LHCN-M2 (cell line): Measurements from ENCODE around the gene SRSF4. TPM values are rescaled to one million over a fixed set of nuclear protein-coding genes. Genes with fewer than 3 reads are reported as not detected.
A peak's percentile ranks its signal among the peaks of the same experiment; 100 is the strongest.

ENCODE experiments used
- DNase-seq: peaks from one replicate; pipeline ENCODE4 v3.0.0-alpha.2; 2012; ENCODE audit warnings: low read depth
- total RNA-seq: library from RNA; depleted of rRNA; stranded (reverse); fragments of >200 nt; gene quantifications from 2 replicates; pipeline ENCODE4 v1.2.3, GENCODE V29; 2014

Gene SRSF4
- total RNA-seq, 1 experiment from 2014 or later: 51.9 TPM

DNA sequence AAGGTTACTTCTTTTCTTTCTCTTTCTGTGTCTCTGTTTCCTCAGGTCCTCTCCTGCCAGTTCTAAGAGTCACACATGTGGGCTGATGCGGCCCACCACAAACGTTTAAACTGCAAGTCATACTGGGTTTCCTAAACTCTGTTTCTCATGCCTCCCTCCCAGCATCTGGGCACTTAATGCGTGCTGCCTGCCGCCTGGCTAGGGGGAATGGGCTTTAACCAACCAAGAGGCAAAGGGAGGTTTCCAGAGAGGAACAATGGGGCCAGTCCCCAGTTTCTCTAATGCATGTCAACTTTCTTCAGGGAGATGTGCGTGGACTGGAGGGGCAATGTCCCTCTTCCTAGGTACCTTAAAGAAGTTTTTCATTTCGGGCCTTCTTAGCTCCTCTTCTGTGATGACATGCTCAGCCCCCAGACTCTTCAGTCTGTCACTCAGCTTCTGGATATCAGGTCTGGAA, 19.9 kb upstream of the SRSF4 start:
- DNase-seq: no peak

DNA sequence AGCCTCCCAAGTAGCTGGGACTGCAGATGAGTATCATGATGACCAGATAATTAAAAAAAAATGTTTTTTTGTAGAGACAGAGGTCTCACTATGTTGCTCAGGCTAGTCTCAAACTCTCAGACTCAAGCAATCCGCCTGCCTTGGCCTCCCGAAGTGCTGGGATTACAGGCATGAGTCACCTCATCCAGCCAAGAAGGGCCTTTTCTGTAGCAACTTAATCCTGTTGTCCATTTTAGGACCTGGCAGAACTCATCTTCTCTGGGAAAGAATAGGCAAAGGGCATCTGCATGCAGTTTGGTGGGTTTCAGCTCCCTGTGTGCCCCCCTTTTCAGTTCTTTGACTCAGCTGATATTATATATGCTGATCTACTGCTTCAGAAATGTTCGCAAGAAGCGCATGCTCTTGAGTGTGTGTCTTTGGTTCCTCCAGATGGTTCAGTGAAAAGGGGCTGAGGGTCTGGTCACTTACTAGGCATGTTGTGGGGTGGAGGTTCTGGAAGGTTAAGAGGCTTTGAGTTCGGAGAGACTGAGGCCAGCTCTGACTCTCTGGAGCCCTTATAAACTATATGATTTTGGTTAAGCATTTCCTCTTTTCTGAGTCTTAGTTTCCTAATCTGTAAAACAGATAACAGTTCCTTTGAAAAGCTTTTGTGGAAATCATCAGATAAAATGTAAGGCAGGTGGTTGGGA, 19.4 kb upstream of the SRSF4 start:
- DNase-seq: no peak

DNA sequence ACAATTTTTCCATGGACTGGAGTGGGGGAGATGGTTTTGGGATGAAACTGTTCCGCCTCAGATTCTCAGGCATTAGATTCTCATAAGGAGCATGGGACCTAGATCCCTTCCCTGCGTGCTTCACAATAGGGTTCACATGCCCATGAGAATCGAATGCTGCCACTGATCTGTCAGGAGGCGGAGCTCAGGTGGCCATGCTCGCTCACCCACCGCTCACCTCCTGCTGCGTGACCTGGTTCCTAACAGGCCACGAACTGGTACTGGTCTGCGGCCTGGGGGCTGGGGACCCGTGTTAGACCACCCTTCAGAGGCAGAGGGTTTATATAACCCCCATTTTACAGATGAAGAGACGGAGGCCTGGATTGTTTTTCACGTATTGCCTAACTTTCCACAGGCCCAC, 16.3 kb upstream of the SRSF4 start:
- DNase-seq: no peak

DNA sequence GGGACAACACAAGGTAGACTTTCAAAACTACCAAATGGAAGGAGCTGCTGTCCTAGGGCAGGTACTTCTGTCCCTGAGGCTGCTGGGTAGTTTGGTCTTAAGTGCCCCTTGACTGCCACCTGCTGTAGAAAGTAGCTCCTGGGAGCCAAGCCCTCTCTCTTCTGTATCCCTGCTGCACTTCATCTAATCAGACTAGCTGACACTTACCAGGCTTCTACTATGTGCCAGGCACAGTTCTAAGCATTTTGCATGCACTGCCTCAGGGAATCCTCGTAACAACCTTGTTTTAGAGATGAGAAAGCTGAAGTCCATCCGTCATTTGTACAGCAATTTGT, 15.9 kb upstream of the SRSF4 start:
- peak; percentile 38 for DNase-seq

DNA sequence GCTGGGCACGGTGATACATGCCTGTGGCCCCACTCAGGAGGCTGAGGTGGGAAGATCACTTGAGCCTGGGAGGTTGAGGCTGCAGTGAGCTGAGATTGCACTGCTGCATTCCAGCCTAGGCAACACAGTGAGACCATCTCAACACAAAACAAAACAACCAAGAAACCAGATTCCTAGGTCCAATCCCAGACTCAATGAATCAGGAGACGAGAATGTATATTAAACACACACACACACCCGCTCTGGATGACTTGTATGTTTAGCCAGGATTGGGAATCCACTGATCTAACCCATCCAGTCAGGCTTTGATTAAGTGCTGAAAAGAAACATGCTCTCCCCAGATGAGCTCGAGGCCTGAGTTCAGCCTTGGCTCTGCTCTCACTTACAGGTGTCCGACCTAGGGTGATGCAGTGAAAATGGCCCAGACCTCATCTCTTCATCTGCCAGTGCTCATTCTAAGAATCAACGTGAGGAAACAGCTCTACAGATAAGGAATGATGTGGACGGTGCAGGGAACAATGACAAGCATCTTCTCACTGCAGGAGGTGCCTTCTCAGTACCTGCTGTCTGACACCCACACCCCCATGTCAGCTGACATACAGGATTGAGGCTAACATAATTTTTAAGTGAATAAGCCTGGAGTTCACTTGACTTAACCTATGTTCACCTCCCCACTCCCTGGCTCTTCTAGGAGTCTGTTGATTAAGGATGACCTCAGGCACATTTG, 15.3 kb upstream of the SRSF4 start:
- peak; percentile 79 for DNase-seq

DNA sequence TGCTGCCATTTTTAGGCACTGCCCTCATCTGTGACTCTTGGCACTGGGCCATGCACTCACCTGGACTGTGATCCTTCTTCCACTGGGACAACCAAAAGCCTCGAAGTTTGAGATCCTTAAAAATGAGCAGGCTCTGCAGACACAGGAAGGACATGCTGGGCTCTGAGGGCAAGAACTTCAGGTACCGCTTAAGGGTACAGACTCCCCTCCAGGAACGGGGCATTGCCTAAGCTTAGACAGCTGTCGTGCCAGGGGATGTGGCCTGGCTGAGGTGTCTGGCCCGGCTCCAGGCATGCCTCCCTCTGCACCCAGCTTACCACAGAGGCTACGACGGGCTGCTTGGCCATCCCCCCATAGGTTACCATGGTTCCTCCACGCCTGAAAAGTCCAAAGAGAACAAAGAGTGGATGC, 14.2 kb upstream of the SRSF4 start:
- DNase-seq: peak; percentile 87

DNA sequence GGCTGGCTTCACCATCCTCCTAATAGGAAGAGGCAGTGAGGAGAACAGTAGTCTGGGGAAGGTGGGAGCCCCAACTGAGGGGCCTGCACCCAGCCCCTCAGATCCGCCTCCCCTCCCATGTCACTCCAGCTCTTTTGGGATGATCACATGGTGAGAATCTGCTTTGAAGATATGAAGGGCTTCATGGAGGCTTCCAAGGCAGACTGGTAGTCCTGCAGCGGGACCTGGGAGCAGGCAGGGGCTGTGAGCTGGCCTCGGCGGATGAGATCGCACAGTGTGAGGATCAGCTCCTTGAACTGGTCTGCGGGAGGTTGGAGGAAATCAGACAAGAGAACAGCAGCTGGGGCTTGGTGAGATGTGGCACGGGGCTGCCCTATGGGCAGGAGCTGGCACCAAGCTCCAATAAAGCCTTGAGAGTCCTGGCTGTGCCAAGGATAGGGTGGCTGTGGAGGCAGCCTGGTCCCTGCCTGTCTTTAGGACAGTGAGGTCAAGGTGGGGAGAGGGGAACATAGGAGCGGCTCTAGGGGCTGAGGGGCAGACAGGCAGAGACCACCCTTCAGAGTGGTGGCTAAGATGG, 12.3 kb upstream of the SRSF4 start:
- DNase-seq: no peak

DNA sequence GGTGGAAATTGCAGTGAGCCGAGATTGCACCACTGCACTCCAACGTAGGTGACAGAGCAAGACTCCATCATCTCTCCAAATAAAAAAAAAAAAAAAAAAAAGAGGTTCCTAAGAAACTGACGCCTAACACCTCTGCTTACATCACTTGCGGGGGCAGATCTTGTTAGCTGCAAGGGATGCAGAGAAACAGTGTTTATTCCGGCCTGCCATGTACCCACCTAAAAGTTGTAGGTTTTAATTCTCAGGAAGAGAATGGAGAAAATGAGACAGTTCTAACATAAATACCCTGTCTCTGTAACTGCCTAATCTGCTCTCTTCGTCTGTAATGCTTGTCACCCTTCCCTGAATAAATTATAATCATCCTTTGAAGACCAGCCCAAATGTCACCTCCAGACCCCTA, 9.0 kb upstream of the SRSF4 start:
- no peak for DNase-seq

DNA sequence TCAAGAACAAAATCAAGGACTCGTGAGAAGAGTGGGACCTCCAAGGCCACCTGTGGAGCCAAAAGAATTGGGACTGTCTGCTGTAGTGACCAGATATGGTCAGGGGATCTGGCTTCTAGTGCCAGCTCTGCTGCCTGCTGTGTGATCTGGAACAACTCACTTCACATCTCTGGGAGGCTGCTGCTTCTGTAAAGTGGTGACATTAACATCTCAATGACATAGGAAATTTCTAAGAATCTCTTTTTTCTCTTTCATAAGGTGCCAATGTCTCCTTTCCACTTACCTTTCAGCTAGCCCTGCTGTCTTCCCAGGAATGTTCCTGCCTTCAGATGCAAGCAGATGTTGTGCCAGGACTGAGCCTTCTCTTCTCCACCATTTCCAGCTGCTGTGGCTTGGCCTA, 5.0 kb upstream of the SRSF4 start:
- DNase-seq: no peak

DNA sequence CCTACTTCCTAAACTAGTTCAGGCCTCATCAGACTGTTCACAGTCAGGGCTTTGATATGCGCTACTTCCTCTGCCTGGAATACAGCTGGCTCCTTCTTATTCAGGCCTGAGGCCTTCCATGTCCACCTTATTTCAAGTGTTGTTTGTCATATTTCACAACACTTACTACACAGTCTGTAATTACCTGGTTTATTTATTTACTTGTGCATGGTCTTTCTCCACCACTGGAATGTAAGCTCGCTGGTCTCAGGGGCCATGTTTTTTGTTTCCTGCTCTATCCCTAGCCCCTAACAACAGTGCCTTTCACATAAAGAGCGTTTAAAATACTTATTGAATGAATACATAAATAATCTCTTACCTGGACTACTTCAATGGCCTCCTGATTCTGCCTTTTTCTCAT, 4.6 kb upstream of the SRSF4 start:
- no peak for DNase-seq

DNA sequence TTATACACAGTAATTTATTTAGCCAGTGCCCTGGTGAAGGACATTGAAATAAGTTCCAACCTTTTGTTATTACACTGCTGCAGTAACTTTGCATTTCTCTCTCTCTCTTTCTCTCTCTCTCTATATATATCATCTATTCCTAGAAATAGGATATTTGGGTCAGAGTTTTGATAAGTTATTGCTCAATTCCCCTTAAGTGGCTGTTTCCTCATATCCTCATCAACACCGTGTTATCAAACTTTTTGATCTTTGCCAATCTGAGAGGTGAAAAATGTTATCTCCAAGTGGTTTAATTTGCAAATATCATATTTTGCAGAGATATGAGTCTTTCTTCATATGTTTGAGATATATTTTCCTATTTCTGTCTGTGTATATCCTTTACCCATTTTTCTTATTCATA, 1.6 kb upstream of the SRSF4 start:
- no peak for DNase-seq

DNA sequence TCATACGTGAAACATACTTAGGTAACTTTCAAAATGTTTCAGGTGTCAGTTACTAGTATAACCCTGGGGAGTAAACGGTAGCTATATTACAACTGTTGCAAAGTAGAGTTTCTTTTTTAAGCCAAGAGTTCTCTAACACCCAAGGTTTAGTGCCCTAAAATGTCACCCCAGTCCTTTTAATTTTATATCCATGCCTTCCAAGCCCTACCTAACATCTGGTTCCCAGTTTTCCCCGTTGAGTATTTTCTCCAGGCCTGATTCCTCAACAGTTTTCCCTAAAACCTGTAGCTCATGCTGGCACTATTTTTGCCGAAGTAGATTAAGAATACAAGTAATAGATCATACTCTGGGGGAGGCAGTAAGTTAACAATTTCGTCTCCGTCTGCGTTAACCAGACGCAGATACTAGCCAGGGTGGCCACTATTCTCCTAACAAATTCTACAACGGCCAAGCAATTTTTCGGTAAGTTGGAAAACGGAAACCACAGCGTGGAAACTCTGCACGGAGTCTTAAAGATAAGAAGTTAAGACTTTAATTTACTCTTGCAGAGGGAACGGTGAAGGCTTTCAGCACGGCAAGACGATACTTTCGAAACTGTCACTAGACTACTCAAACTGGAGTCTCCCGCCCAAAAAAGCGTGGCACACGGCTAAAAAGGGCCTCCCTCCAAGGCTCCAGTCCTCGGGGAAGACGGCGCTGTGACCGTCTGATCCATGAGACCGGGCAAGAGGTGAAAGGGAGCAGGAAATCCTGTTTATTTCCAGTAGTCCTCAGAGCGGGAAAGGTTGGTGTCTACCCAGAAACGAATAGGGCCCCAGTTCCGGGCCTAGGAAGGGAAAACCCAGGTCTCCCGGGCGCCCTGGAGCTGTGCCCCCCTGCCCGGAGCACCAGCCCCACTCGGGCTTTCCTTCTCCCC, 945 bp downstream of the SRSF4 start:
- DNase-seq: peak; percentile 38

DNA sequence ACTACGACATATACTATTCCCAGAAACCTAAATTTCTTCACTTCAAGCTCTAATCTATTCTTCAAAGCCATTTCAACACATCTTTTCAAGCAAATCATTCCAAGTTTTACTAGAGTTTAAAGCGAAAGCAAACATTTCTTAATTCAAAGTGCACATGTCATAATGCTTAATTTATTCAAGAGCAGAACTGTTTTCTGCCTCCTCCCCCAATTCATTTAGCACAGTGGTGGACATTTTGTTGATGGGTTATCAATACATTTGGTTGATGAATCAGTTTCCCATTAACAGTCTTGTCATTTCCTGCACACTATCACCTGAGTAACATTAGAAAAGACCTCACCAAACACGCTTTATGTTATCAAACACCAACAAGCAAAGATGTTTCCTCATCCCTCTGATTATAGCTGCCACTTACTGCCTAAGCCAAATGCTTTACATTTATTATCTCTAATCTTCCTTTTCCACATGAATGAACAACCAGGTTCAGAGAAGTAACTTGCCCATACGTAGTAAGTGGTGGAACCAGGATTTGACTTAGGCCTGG, 2.0 kb downstream of the SRSF4 start:
- no peak for DNase-seq

DNA sequence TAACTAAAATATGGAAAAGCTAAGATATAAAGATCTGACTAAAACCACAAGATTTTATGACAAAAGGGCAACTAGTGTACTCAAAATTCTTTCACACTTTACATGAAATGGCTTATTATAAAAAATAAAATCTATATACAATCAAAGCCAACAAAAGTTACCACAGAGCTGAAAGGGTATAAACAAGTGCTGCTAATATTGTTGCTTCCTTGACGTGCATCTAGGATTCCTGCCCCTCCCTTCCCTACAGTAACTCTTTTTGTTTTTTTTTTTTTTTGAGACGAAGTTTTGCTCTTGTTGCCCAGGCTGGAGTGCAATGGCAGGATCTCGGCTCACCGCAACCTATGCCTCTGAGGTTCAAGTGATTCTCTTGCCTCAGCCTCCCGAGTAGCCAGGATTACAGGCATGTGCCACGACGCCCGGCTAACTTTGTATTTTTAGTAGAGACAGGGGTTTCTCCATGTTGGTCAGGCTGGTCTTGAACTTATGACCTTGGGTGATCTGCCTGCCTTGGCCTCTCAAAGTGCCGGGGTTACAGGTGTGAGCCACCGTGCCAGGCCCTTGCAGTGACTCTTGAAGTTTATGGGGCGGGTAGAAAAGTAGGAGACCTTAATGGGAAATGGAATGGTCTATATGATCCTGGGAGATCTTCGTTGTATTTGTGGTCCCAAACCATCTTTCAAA, 4.5 kb downstream of the SRSF4 start:
- no peak for DNase-seq

DNA sequence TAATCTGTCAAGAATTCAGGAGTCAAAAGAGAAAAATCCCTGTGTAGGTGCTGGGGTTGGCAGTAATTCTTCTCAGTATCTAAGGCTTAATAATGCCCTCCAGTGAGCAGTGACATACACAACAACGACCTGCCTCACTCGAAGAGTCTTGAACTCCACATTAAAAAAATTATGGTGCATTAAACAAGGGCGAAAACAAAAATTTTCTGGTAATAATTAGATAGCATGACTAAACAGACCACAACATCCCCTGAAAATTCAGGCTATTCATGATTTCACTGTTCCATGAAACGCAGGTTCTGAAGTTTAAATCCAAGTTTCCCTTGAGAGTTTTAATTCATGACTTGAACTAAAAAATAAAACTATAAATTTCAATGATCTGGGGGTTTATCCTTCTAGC, 5.1 kb downstream of the SRSF4 start:
- no peak for DNase-seq

DNA sequence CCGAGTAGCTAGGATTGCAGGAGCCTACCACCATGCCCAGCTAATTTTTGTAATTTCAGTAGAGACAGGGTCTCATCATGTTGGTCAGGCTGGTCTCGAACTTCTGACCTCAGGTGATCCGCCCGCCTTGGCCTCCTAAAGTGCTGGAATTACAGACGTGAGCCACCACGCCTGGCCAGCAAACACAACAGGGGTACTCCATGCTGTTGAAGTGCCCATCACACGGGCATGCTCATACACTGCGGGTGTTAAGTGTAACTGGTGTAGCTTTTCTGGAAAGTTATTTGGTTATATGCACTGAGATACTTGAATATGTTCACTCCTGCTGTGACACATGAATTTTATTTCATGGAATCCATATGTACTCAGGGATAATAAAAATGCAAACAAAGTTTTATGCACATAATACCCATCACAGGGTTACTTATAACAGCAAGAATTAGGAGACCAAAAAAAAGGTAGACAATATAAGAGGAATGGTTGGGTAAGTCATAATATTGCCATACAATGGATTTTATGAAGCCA, 9.2 kb downstream of the SRSF4 start:
- no peak for DNase-seq

DNA sequence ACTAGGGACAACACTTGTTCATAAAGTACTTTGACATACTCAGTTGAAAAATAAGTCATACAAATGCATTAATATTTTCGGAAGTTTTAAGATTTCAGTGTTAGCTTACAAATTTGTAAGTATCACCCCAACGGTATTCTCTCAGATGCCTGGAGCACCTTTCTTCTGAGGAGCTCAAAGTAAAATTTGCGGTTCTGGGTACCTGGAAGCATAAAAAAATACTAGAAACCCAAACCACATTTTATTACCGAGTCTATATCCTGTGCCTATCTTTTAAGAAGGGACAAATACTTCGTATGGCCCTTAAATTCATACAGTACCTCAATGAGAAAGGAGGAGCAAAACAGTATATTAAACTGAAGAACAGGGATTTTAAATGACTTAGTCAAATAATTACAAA, 10.2 kb downstream of the SRSF4 start:
- DNase-seq: no peak

DNA sequence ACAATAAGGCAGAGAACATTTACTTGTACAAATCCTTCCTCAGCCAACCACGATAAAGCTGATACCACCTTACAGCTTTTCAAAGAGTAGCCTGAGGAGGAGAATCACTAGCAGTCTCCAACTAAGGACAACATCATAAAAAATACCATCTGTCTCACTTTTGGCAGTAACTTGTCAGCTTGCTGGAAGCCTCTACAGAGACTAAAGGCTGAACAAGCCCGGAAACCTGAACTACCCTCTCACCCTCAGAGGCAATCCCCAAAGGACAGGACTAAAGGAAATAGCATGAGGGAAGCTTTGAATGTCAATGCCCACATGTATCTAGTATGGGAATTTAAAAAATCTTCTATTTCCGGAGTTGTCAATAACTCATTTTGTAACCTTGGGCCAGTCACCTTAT, 10.6 kb downstream of the SRSF4 start:
- DNase-seq: peak; percentile 66

DNA sequence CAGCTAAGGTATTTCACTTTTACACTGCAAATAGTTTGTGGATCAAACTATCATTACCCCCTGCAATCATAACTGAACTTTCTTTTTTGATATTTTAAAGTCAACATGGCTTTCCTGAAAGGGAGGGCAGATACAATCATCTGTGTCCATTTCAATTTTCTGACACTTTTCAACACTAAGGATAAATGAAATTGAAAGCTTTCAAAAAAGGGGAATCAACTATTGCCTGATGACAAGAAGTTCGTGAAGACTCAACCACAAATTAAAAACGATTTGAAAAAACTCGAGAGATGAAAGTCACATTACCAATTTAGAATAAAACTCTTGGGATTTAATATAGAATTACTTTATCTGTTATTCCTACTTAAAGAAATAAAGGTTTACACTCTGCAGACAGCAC, 11.7 kb downstream of the SRSF4 start:
- DNase-seq: no peak

DNA sequence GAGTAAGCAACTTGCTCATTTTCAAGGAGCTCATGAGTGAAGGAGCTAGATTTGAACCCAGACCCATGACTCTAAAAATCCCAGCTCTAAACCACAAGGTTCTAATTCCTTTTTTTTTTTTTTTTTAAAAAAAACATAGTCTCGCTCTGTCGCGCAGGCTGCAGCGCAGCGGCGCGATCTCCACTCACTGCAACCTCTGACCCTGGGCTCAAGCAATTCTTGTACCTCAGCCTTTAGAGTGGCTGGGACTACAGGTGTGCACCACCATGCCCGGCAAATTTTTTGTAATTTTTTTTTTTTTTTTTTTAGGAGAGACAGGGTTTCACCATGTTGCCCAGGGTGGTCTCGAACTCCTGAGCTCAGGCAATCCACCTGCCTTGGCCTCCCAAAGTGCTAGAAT, 13.8 kb downstream of the SRSF4 start:
- DNase-seq: no peak

DNA sequence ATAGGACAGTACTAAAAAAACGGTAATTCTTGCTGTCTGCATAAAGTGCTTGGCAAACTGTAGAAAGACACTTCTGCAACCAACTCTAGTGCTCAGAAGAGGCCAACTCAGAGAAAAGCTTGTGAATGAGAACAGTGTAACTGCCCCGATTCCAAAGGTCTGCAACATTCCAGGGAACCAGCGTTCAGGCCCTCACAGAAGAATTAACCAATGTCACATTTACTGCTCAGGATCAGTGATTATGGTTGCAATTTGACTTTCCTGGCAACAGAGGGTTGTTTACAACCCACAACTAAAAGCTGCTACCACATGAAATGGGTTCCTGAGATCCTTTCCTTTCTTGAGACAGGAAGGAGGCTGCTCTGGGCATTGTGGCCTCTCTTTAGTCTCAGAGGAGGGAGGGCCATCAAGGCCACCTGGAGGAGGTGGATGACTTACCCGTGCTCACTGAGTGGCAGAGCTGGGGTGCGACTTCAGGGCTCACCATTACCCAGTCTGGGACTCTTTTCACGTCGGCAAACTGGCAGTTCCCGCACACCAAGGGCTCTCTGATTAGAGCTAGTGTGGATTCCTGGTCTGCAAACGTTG, 15.3 kb downstream of the SRSF4 start:
- DNase-seq: no peak
